HG03442 (cell line): ENCODE measurements around the gene RAD51D.
"Not testable (repeated sequence)": the region's sequence is repeated elsewhere in the genome, so short reads cannot be mapped to it uniquely, and the experiment has no call there.

Experiments
- ATAC-seq: cut with Tn5 transposase; IDR thresholded peaks from one replicate; pipeline ENCODE4 v1.9.1; 2021; ENCODE audit warnings: mild to moderate bottlenecking, moderate library complexity; ENCODE audit not compliant: unreplicated experiment

RAD51D gene

DNA sequence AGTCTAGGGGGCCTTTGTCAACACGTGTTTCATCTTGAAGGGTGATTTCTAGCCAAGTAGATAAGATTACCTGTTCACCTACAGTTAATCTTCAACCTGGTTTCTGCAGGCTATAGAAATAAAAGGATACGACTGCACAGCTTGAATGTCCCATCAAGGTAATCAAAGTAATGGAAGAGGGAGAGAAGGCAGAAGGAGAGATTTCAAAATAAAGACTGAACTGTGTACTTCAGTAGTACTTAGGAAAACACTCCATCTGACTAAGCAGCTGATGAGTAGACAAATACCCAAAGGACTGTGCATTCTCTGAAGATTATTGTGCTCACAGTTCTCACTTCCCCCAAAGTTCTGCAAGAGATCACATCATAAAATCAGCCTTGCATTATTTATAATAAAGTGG, 50.3 kb downstream of the RAD51D start:
- no peak for ATAC-seq

DNA sequence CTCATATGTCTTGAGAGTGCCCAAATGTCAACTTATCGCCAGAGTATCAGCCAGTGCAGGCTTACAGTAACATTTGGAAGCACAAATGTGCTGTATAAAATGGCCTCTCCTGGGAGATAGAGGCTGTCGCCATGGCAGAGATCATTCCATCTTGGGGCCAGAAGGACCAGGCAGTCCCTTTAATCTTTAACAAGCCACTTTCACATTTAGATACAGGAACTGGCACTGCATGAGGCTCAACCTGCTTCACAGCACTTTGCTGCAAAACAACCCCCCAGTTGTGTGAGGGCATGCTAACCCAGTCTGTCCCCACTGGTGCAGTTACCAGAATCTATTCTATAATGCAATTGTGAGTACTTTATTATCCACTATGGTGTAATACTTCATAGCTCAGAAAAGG, 51.4 kb downstream of the RAD51D start:
- no peak for ATAC-seq

DNA sequence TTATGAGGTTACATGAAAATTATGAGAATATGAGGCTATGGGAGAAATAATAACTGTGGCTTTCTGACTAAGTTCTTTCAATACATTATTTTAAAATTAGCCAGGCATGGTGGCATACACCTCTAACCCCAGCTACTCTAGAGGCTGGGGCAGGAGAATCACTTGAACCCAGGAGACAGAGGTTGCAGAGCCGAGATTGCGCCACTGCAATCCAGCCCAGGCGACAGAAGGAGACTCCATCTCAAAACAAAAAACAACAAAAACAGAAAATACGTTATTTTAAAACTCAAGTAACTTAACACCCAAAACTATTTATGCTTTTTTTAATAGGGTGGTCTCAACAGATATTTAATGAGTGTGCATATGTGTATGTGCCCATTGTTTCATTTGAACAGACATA, 53.8 kb downstream of the RAD51D start:
- no peak for ATAC-seq

DNA sequence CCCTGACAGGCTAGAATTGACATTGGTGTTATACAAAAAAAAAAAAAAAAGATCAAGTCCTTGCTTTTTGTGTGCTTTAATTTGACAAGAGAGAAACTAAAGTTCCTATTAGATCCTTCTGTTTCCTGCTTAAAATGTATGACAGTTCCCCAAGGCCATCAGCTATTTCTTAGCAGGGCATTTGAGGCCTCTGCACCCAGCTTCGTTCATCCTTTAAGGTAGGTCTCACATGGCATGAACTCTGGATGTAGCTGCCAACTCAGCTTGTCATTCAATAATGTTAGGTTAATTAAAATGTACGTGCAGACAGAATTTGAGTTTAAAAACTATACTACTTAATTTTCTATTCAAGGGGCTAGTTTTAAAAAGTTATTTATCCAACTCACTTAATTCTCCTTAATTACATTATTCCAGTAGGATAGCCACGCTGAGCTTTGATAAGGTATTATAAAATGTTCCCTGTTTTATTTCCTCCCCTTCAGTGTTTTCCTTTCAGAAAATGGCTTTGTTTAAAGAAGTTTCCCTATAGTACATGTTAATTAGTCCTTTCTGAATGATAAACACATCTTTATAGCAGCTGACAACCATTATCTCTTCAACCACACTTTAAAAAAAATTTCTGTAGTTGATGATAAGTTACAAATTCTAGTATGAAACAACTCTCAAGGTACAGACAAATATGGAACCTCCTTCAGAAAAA, 55.0 kb downstream of the RAD51D start:
- no peak for ATAC-seq

GRCh38 chr17:35063514-35064223, 56.0 kb downstream of the RAD51D start, which contains the start of gene RFFL:
Gene RFFL, minus strand, starts transcription at chr17:35063707. Its CDS starts 37,154 bp downstream, at chr17:35026553.
- ATAC-seq = peak; percentile 86

DNA sequence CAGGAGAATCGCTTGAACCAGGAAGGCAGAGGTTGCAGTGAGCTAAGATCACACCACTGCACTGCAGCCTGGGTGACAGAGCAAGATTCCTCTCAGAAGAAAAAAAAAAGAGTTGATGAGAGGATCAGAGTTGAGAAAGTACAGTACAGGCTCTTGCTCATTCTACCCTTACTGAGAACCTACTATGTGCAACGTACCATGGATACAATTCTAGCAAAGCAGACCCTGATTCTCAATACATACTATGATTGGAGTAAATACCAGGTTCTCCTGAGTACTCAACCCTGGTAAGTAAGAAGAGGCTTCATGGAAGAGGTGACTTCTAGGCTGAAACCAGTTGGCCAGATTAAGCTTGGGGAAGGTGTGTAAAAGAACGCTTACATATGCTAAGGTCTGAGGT, 57.4 kb downstream of the RAD51D start:
- no peak for ATAC-seq

DNA sequence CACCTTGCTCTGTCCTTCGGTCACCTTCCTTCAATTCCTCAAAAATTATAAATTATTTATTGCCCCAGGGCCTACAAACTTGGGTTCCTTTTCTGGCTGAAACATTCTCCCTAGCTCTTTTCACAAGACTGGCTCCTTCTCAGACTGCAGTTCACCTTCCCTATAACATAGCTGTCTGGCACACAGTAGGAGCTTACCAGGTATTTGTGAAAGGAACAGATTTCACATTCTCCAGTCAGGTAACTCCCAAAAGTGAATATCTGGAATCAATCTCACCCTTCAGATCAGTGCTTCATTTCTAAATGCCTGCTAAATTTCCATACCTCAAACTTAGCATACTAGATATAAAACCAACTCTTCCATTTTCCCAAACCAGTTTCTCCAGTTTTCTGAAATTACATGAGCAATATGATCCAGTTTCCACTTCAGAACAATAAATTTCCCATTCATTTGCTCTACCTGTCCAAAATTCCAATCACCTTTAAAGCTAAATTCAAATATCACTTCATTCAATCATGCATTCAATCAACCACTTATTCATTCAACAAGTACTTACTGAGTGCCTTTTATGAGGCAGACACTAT, 62.2 kb downstream of the RAD51D start:
- ATAC-seq = no peak

GRCh38 chr17:35056013-35056412, 63.6 kb downstream of the RAD51D start:
- no peak for ATAC-seq

DNA sequence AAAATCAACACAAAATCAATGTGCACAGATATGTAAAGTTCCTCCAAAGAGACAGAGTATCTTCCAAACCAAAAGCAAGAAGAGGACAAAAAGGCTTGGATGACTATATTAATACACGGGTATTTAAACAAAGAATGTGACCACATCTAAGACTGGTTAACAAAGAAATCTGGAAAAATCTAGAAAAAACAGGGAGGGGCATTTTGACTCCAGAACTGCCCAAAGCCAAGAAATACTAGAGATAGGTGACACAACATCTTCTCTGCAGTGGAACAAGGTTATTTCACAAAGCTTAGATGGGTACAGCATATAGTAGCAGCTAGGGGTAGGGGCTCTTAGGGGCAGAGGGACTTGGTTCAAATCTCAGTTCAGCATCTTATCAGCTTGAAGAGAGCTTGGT, 66.5 kb downstream of the RAD51D start:
- no peak for ATAC-seq

DNA sequence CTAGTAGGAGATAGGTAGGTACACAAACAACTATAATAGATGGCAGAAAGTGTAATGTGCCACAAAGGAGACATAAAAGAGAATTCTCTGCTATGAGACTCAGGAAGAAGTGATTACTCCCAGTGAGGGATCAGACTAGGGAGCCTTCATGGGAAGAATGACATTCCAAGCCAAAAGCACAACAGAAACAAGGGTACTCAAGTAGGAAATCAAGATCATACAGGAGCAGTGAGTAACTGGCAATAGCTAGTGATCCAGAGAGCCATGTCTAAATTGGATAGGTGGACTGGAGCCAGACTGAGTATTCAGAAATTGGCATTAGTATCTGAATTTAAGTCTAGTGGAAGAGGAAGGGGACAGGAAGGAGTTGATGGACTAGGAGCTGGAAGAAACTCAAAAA, 66.9 kb downstream of the RAD51D start:
- no peak for ATAC-seq

- ATAC-seq = no peak
Observed at GRCh38 chr17:35052241-35052610, 67.4 kb downstream of the RAD51D start.

DNA sequence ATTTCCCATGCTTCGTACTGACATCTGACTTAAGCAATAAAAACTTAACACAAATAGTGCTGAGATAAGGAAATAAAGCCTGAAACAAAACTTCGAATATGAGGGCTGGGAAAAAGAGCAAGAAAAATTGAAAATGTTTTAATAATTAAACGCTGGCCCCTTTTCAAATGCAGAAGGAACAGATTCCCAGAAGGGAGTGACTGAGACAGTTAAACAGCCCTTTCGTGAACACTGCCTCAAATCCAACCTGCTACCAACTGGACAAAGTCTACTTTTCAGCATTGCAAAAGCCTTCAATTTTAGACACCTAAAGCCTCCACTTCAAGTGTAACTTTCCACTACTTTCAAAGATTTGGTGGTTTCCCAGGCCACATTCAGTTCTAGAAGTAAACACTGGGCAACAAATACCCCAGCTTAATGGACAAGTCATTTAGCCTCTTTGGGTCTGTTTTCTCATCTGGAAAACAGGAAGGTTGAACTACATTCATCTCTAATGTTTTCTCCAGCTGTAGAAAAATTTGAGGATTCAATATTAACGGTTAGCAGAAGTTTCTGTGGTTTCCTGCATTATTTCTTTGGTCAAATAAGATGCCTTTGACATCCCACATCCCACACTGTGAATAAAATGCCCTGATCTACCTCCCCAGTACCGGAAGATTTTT, 68.0 kb downstream of the RAD51D start:
- no peak for ATAC-seq

GRCh38 chr17:35051183-35051578, 68.5 kb downstream of the RAD51D start:
- no peak for ATAC-seq

DNA sequence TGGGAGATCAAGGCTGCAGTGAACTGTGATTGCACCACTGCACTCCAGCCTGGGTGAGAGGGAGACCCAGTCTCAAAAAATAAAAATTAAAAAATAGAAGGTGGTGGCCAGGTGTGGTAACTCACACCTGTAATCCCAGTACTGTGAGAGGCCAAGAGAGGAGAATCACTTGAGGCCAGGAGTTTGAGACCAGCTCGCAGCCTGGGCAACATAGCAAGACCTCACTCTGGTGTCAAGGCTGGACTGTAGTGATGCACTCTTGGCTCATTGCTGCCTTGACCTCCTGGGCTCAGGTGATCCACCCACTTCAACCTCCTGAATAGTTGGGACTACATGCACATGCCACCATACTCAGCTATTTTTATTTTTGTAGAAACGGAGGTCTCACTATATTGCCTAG, 69.5 kb downstream of the RAD51D start:
- no peak for ATAC-seq

DNA sequence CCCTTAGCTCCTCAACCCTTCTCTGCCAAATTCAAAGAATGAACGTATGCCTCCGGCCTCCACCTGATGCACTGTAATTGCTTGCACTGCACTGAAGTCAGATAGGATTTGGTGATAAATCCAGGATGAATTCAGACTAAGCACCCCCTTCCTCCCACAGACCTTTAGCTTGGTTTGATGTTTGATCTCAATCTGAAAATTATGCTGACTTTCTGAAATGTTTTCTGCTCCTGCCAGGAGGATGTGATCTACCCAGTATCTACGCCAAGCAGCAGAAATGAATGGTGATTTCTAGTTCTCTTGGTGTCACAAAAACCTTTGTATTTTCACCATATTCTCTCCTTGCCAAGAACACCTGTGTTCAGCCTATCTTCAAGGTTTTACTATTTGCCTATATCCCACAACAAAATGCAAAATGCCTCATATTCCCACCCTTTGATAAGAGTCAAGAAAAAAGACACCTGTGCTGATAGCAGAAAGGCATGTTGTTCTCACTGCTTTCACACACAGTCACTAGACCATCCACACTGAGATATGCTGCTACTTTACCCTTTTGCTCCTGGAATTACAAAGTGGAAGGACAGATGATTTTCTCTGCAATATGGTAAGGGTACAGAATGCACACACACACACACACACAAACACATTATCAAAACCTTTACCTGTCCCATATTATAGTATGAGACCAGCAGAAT, 70.8 kb downstream of the RAD51D start:
- ATAC-seq = no peak

DNA sequence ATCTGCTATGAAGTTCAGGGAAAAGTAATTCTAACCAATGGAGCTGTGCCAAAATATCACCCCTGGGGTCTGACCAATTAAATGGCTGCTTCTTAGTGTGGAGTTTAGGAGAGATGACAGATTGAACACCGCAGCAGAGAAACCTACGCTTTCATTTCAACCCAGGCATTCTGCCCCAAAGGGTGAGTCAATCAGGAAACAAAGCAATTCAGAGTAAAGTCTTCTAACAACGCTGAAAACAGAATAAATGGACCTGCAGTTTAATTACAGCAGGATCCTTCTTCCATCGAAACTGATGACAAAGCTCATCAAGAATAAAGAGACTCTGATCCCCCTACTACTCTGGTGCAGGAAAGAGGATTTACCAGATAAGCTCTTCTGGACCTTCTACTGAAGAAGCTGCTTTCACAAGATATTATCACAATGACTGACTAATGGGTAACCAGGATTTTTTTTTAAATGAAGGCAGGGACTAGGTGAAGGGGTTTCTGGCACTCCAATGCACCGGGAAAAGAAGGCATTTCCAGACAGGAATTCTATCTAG, 72.8 kb downstream of the RAD51D start:
- peak; percentile 46 for ATAC-seq

DNA sequence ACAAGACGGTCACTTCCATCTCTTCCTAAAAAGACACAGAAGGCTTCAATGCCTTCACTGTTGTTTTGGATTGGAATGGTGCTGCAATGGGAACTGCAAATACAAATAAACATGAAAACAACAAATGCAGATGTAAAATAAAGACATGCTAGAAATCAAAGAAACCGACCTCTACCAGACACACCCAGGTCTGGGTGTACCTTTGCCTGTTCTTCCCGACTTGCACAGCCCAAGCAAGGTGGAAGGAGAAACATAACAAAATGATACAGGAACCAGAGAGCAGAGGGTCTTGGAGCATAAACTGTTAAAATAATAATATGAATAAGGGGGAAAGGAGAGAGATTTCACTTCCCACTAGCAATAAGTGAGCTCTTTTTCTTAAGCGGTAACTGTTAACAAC, 73.4 kb downstream of the RAD51D start:
- no peak for ATAC-seq

DNA sequence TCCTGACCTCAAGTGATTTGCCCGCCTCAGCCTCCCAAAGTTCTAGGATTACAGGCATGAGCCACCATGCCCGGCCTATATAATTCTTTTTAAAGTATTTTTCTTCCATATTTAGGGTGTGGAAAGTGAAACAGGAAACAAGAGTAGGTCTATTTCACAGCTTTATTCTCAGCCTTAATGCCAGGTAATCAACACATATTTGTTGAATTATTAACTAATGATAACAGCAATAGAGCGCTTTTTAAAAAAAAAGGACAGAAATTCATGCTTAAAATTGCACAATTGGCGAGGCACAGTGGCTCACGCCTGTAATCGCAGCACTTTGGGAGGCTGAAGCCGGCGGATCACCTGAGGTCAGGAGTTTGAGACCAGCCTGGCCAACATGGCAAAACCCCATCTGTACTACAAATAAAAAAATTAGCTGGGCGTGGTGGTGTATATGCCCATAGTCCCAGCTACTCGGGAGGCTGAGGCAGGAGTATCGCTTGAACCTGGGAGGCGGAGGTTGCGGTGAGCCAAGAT, 74.1 kb downstream of the RAD51D start:
- not testable (repeated sequence) for ATAC-seq

DNA sequence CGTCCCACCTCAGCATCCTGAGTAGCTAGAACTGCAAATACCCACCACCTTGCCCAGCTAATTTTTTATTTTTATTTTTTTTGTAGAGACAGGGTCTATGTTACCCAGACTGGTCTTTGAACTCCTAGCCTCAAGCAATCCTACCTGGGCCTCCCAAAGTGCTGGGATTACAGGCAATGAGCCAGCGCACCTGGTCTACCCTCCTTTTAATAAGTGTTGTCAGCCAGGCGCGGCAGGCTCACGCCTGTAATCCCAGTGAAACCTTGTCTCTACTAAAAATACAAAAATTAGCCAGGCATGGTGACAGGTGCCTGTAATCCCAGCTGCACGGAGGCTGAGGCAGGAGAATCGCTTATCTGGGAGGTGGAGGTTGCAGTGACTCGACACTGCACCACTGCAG, 75.5 kb downstream of the RAD51D start:
- no peak for ATAC-seq
